ENCODE data around the gene ALK. TPM values are rescaled to one million over a fixed set of nuclear protein-coding genes. Genes with fewer than 3 reads are reported as not detected.

Gene ALK
- polyA plus RNA-seq, 3 donors, result 0.02 to 1.0 (median 0.13) TPM

DNA sequence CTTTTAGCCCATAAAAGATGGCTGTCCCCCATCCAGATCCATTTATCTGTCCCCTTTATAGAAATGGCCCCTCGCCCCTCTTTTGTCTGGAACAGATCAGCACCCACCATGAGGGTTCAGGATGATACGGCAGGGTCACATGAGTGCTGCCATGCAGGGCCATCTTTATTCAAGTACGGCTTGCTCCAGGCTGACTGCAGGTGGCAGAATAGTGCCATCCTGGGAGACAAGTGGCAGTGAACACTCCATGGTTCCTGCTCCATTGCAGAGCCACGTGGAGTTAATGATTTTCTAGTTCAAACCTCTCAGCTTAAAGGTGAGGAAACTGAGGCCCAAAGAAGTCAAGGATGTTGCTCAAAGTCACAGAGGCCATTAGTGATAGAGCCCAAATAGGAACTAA, 625.5 kb downstream of the ALK start:
- 43 to 44% (median 44%) methylated on average over 4 of the region's 4 CpGs for WGBS, 3 donors
- no peak overlapping the region for H3K27ac ChIP-seq (ENCODE audit: low read depth, low read length)

DNA sequence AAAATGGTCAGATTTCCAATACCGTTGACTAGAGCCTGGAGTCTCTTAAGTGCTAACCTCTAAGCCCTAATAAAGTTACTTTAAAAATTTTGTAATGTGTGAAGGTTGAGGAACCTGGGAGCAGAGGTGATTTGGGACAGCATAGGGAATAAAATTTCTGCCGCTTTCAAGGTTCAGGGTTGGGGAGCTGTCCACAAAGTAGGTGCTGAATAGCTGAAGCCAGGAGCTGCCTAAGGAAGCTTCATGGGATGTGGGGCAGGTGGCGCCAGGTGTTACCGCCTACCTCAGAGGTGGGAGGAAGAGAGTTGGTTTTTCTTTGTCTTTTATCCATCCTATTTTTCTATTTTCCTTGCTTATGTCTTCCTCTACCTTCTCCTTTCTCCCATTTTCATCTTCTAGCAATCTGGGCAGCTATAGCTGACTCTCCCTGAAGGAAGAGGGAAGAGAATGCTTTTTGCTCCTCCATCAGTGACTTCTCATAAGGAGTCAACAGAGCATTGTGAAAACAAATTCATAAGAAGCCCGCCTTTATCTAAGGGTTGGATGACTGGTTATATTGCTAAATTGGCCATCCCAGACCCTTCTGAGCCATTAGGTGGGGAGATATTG, 627.5 kb downstream of the ALK start:
- no peak overlapping the region for H3K27ac ChIP-seq (ENCODE audit: low read depth, low read length)
- WGBS, 3 donors, result 9 to 29% (median 25%) methylated on average over 5 of the region's 5 CpGs

DNA sequence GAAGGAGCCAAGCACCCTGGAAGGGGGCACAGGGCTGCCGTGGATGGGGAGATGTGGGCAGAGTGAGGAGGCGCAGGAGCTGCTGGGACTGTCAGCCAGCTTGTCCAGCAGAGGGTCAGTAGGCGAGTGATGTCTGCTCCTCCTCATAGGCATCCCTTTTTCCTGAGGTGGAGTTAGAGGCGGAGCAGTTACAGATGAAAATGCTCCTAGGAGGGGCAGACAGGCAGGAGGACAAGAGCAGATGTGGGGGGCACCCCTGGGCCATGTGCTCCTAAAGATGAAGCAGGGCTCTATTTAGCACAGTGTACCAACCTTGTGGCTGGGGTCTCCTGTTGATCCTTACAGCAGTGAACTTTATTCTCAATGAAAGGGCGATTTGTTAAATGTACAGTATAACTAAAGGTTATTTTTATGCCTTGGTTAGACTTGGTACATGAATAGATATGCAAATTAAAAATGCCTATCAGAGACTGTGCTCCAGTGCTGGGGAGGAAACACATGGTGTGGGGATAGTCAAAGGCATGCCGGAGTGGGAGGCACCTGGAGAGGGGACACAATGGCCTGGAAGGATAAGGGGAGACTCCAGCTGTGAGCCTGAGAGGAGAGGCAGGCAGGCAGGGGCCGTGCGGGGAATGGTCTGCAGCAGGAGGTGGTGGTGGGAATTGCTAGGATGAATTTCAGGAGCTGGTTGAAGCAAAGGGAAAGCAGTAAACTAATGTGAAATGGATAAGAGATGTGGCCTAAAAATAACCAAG, 630.9 kb downstream of the ALK start:
- H3K27ac ChIP-seq (ENCODE audit: low read depth, low read length), result no peak overlapping the region
- WGBS, 3 donors, result 64 to 73% (median 67%) methylated on average over 8 of the region's 8 CpGs

DNA sequence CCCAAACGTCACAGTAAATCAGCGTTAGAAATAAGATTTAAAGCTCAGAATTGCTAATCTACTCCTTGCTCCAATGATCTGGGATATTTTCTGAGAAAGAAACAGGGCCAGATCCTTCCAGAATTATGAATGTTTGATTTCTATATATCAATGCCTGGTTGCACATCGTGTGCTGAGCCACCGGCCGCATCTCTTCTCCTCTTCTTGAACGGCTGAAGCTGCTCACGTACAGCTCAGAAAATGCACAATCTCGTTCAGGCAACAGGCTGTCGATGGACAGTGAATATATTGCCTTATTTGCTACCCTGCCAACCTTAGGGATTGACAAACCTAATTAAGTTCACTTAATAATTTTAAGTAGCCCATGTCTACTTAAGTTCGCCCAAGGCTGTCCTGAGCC, 636.7 kb downstream of the ALK start:
- no peak overlapping the region for H3K27ac ChIP-seq (ENCODE audit: low read depth, low read length)
- 88 to 95% (median 92%) methylated on average over 10 of the region's 10 CpGs for WGBS, 3 donors

DNA sequence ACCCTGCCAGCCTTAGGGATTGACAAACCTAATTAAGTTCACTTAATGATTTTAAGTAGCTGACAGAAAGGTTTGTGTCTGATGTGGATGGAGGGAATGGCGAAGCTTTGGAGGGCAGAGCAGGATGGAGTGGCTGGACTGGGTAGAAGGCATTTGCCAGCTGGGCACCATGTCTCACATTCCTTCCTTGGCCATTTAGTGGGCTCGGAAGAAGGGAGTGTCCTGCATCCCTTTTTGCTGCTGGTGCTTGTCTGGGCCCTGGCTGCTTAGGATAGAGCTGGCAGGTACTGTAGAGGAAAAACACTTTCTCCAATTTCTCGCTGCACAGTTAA, 639.5 kb downstream of the ALK start:
- H3K27ac ChIP-seq (ENCODE audit: low read depth, low read length), result no peak overlapping the region
- WGBS, 3 donors, result 90 to 91% (median 90%) methylated on average over 3 of the region's 3 CpGs

DNA sequence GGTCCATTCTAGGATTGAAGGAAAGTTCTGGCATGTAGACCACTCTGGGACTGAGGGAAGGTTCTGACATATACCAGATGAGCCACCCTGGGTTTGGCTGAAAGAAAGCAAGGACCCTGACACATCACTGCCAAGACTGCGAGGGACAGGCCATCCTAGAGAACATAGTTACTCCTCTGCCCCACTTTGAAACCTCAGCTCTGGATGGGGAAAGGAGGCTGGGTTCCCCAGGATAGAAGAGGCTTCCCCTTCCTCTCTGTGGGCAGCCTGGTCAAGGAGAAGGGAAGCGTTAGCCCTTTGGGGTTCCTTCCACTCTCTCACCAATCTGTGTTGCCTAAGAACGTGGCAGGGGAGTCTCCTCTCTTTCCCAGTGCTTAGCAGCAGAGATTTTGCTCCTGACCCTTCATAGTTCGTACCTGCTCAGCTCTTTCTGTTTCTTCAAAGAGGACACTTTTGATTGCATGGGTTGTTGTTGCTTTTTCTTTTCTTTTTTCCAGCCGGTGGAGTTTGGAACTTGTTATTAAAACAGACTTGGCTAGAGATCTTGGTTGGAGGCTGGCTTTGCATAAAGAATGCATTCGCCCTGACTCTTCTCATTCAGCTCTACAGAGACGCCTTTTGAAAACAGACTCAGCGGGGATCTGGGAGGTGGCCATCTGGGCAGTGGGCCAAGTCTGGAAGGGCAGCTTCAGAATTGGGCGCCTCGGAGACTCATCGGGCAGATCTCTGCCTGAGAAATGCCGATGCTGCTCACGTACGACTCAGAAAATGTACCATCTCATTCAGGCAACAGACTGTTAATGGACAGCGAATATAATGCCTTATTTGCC, 640.1 kb downstream of the ALK start:
- H3K27ac ChIP-seq (ENCODE audit: low read depth, low read length), result no peak overlapping the region
- 54 to 67% (median 54%) methylated on average over 15 of the region's 15 CpGs for WGBS, 3 donors

DNA sequence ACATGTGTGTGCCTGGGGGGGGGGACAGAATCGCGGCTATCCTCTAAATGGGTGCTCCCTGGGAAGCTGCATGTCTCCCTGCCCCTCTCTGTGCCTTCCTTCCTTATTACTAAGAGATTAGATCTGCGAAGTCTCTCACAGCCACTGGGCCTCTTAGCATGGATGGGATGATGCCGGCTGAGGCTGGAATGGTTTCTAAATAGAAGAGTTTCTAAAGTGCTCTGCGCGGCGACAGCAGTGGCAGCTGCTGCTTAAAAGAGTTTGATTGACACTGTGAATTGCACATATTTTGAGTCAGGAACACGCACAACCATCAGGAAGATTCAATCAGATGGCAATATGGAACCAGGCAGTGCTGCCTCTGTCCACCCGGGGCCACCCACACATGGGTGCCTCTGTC, 642.4 kb downstream of the ALK start:
- WGBS, 3 donors, result 87 to 89% (median 88%) methylated on average over 9 of the region's 9 CpGs
- no peak overlapping the region for H3K27ac ChIP-seq (ENCODE audit: low read depth, low read length)

DNA sequence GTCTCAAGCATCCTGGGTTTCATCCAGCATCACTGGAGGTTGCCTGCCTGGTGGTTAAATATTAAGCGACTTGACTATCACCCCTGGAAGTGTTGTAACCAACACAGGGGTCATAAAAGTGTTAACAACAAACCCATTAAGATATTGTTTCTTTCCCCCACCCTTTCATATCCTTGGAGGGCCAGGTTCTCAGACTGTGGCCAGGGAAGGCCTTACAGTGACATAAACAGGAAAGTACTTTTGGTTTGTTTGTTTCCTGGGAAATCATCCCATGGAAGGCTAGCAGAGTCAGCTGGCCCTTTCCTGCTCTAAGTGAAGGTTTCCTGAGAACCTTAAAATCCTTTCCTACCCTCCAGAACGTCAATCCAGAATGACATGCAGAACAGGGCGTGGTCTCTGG, 645.2 kb downstream of the ALK start:
- 47 to 64% (median 49%) methylated on average over 3 of the region's 3 CpGs for WGBS, 3 donors
- no peak overlapping the region for H3K27ac ChIP-seq (ENCODE audit: low read depth, low read length)

DNA sequence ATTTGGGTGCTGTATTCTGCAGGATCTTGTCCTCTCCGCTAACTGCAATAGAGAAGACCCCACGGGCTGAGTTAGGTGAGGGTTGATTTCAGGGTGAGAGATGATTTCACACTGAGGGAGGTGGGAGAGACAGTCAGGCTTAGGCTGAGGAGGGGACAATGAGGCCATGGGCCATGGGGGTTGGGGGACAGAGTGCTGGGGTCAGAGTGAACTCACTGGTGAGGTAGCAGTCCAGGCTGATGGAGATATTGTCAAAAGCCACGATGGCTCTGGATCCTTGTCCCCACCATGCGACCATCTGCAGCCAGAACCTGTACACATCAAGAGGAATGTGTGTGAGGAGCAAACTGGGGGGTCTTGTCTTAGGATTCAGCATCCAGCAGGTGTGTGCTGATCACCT, 646.2 kb downstream of the ALK start:
- no peak overlapping the region for H3K27ac ChIP-seq (ENCODE audit: low read depth, low read length)
- WGBS, 3 donors, result 87 to 90% (median 89%) methylated on average over 4 of the region's 4 CpGs

DNA sequence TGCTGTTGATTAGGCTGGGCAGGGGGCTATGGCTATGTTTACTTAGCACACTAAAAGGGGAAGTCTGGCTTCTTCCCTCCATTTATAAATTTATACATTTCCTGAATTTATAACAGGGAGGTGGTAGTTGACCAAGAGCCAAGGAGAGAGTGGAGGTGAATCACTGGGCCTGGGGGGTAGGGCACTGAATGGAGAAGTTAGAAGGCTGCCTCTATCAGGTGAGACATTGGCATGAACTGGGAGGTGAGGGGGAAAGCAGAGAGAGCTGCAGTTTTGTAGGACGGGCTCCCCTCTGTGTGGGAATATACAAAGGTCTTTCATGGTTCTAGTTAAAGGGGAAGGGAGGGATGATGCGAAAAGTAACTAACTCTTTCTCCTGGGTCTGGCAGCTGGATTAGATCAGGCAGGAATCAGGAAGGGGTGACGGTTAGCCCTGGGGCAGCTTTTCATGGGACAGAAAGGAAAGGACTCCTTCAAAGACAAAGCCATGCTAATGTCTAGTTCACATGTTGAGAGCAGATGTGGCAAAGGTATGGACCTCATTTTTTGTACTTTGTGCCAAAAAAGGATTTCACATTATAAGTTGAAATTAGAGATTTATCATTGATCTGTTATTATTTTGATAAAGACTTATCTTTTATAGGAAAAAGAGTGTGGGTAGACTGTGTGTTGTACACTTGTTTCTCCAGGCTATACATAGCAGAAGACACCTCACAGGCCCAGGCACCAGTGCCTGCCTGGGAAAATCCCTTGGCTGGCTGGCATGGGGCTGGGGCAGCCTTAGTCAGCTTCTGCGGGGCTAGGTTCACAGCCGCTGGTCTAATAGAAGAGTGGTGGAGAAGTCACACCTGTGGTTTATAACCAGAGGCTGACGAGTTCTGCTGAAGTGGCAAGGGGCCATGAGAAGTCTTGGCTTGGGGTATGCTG, 647.4 kb downstream of the ALK start:
- WGBS, 3 donors, result 73 to 84% (median 74%) methylated on average over 6 of the region's 6 CpGs
- H3K27ac ChIP-seq (ENCODE audit: low read depth, low read length), result no peak overlapping the region

DNA sequence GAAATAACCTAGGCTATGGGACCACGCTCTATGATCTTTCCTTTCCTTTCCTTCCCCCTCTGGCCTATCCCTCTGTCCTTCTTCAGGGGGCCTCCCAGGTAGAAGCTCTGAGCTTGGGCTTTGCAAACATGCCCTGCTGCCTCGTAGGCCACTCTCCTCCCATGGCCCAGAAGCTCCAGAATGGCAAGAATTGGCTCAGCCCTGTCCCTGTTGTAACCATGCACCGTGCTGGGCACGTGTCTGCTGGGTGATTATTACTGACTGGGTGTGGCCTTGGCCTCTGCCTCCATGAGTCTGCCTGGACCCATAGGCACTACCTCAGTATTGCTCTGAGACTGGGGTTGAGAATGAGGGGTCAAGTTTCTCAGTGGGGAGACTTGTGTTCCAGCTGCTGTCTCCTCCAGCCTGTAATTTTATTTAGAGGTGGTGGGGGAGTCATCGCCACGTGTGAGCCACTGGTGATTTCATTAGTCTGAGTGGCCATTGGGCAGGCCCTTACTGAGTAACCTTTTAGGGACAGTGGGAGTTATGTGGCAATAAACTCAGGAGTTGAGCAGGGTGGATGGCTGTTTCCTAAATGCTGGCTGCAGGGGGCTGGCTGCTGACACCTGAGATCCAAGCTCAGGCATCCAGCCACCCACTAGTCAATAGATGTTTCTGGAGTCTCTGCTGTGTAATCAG, 648.2 kb downstream of the ALK start:
- WGBS, 3 donors, result 85 to 92% (median 86%) methylated on average over 6 of the region's 6 CpGs
- H3K27ac ChIP-seq (ENCODE audit: low read depth, low read length), result no peak overlapping the region

DNA sequence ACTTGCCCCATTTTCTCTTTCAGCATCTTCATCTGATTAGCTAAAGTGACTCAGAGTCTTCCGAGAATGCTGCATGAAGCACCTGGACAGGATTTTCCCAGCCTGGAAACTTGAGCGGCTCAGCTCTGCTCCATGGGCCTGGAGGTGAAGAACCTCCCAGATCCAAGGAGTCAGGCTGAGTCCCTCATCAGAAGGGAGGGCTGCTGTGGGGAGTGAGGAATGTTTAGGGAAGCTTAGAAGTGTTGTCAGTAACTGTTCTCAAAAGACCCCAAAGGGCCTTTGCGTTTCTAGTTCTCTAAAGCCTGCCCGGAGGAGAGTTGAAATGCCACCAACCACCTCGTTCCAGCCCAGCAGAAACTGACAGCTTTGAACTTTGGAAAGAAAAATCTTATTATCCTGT, 649.1 kb downstream of the ALK start:
- no peak overlapping the region for H3K27ac ChIP-seq (ENCODE audit: low read depth, low read length)
- WGBS, 3 donors, result 85 to 87% (median 85%) methylated on average over 5 of the region's 5 CpGs

DNA sequence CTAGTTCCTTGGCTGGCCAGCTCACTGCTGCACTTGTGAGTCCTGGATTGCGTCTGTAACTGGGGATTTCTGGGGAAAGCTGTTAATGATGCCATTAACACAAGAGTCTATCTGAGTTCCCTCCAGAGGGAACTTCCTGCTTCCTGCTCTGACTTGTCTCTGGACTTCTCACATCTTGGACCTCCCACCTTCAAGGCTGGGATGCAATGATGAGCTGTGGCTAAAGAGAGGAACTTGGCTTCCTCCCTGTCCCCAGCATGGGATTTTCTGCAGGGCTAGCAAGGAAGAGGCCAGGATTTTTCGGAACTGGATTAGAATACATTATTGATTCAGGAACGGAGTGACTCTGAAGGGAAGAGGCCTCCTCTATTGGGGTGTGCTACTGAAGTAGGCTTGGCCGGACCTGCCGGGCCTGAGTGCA, 650.7 kb downstream of the ALK start:
- 79 to 88% (median 84%) methylated on average over 5 of the region's 5 CpGs for WGBS, 3 donors
- H3K27ac ChIP-seq (ENCODE audit: low read depth, low read length), result no peak overlapping the region

DNA sequence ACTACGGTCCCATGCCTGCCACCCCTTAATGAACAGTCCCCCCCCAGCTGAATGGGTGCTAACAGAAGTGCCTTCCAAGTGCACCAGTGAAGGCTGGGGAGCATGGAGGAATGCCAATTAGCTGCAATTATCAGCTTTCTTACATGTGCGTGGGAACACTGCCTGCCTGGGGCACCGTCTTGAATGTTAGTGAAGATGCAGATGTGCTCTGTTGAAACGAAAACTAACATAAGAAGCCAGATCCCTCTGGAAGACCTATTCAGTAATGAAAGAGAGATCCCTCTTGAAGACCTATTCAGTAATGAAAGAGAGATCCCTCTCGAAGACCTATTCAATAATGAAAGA, 651.6 kb downstream of the ALK start:
- no peak overlapping the region for H3K27ac ChIP-seq (ENCODE audit: low read depth, low read length)
- 69 to 71% (median 71%) methylated on average over 5 of the region's 5 CpGs for WGBS, 3 donors

DNA sequence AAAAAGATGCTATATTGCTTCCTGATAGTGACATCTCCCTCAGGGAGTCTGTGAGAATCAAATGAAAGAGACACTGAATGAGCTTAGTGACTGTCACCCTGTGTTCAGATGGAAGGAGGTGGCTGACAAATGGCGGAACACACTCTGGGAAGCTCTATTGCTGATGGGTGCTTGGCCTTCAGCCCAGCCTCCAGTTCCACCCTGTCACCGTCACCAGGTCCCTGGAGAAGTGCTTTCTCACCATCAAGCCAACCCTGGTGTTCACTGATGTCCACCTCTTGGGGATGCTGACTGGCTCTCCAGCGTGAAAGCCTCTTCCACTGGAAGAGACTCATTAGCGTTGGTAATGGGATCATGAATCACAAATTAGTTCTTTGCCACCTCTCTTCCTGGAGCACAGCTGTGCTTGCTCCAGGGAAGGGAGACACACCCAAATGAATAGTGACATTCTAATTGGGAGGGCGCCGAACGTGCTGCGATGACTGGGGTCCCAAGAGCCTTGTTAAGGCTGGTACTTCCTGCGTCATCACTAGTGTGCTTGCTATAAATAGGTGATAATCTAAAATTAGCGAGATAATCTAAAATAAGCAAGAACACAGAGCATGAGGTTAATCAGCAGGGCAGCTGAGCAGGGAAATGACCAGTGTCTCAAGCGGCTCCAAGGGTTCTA, 652.2 kb downstream of the ALK start:
- no peak overlapping the region for H3K27ac ChIP-seq (ENCODE audit: low read depth, low read length)

DNA sequence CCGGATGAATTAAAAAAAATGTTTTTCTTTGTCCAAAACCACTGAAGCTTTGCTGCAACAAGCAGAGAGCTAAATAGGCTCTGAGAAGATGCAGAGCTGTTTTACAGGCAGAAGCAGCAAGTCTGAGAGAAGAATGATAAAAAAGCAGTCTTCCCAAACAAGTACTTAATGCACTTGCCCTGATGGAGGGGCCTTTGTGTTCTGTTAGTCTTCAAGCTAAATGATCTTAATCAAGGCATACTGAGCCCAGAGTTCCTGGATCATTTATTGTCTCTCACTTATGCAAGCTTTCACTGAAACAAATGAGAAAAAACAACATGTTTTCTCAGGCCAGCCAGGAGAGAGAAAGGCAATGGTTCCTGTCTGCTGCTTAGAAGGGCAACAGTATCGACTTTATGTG, 653.7 kb downstream of the ALK start:
- 25 to 84% (median 31%) methylated on average over 2 of the region's 2 CpGs for WGBS, 3 donors
- no peak overlapping the region for H3K27ac ChIP-seq (ENCODE audit: low read depth, low read length)

More for the DNA sequence above, 652.2 kb downstream of the ALK start:
- WGBS, 3 donors, result 70 to 90% (median 85%) methylated on average over 11 of the region's 11 CpGs

DNA sequence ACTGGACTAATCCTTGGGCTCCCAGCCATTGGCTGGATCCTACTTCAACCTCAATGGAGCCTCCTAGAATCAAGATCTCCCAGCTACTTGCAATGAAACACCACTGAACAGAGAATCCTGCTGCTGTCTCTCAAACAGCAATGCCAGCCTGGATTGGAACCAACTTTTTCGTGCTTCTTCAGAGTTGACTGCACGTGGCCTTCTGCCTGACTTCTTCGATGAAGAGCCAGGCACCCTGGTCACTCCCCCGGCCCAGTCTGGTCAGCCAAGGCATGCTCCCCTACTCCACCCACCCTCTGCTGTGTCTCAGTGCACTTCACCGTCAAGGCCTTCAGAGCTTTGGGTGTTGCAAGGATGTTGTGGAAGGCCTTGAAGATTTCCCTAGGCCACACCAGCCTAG, 657.5 kb downstream of the ALK start:
- 93% methylated on average over 5 of the region's 5 CpGs for WGBS, 3 donors

More for the DNA sequence above, 657.5 kb downstream of the ALK start:
- H3K27ac ChIP-seq (ENCODE audit: low read depth, low read length), result no peak overlapping the region

All from adipose tissue (tissue), 3 donors.